H1 (cell line): ENCODE data around the gene ASTN1. TPM values are rescaled to one million over a fixed set of nuclear protein-coding genes. Genes with fewer than 3 reads are reported as not detected.
A peak's percentile ranks its signal among the peaks of the same experiment; 100 is the strongest.

Experiments
- CTCF ChIA-PET: fragments of 300-600 bp; sonication (Branson Sonifier 250); formaldehyde crosslinking; loops from one replicate; lab custom pipeline; 2021; ENCODE audit not compliant: partially characterized antibody; lab: Charles Lee
- POLR2A ChIA-PET: fragments of 300-600 bp; sonication (Branson Sonifier 250); formaldehyde crosslinking; loops from one replicate; lab custom pipeline; 2021; ENCODE audit warnings: inconsistent platforms; ENCODE audit not compliant: partially characterized antibody; lab: Charles Lee
- DNase-seq, 2 experiments: peaks; one replicate each; pipeline versions ENCODE4 v3.0.0 to v3.0.0-alpha.2; 2010 to 2022; ENCODE audit warnings: low spot score in 2 of 2, low read depth in 1 of 2, mixed read lengths in 1 of 2
- FAIRE-seq: peaks from 2 replicates; lab custom pipeline; 2011; peaks lifted over from hg19 to GRCh38; lab: Jason Lieb, UNC
- H2AFZ ChIP-seq: 2 replicates; pipeline ENCODE4 v1.8.1; 2012; ENCODE audit warnings: low read length, inconsistent platforms
- H2AK5ac ChIP-seq: 2 replicates; pipeline ENCODE4 v1.6.1; 2013; ENCODE audit warnings: low read depth, low read length
- H2BK120ac ChIP-seq: replicated peaks from 2 replicates; pipeline ENCODE3; 2013; ENCODE audit warnings: low read depth, low read length, inconsistent platforms
- H2BK12ac ChIP-seq: 2 replicates; pipeline ENCODE4 v1.6.1; 2013; ENCODE audit warnings: low read depth, low read length
- H2BK15ac ChIP-seq: 2 replicates; pipeline ENCODE4 v1.6.1; 2013; ENCODE audit warnings: low read length
- H2BK20ac ChIP-seq: 2 replicates; pipeline ENCODE4 v1.6.1; 2013; ENCODE audit warnings: low read length
- H2BK5ac ChIP-seq: 2 replicates; pipeline ENCODE4 v1.6.1; 2013; ENCODE audit warnings: low read depth, low read length
- H3K14ac ChIP-seq: 2 replicates; pipeline ENCODE4 v1.6.1; 2013; ENCODE audit warnings: inconsistent platforms; ENCODE audit not compliant: insufficient read length
- H3K18ac ChIP-seq: 2 replicates; pipeline ENCODE4 v1.6.1; 2013; ENCODE audit warnings: low read length; ENCODE audit errors: extremely low read depth
- H3K23ac ChIP-seq: 2 replicates; pipeline ENCODE4 v1.6.1; 2013; ENCODE audit warnings: inconsistent platforms; ENCODE audit not compliant: insufficient read length
- H3K23me2 ChIP-seq: 2 replicates; pipeline ENCODE4 v1.6.1; 2013; ENCODE audit warnings: low read depth, low read length
- H3K27ac ChIP-seq: 2 replicates; pipeline ENCODE4 v1.6.1; 2011; ENCODE audit warnings: low read depth, low read length, inconsistent platforms
- H3K27me3 ChIP-seq, 4 experiments: replicated peaks in 1 of 4; 1 replicate in 1 of 4; 2 replicates in 3 of 4; pipeline versions ENCODE4 v1.6.1 to v1.8.1; 2011 to 2013; ENCODE audit warnings: low read length in 3 of 4, mild to moderate bottlenecking in 3 of 4, inconsistent platforms in 2 of 4, mixed read lengths in 2 of 4, moderate library complexity in 1 of 4; ENCODE audit not compliant: control insufficient read depth in 3 of 4, insufficient read depth in 3 of 4; ENCODE audit errors: extremely low read depth in 1 of 4
- H3K36me3 ChIP-seq, 4 experiments: 2 replicates each; pipeline versions ENCODE4 v1.6.1 to v1.8.1; 2011 to 2013; ENCODE audit warnings: mild to moderate bottlenecking in 4 of 4, low read length in 3 of 4, moderate library complexity in 2 of 4, control low read depth in 1 of 4, inconsistent platforms in 1 of 4; ENCODE audit not compliant: insufficient read depth in 4 of 4, control insufficient read depth in 2 of 4
- H3K4ac ChIP-seq: replicated peaks from 2 replicates; pipeline ENCODE3; 2013; ENCODE audit warnings: low read length, low read depth, mixed read lengths, inconsistent platforms; ENCODE audit not compliant: insufficient read length
- H3K4me1 ChIP-seq, 4 experiments: replicated peaks in 1 of 4; 1 replicate in 1 of 4; 2 replicates in 3 of 4; pipeline versions ENCODE4 v1.6.1 to v1.8.1; 2011 to 2013; ENCODE audit warnings: low read length in 3 of 4, inconsistent platforms in 2 of 4, mixed read lengths in 1 of 4; ENCODE audit not compliant: insufficient read depth in 4 of 4, control insufficient read depth in 3 of 4
- H3K4me2 ChIP-seq, 2 experiments: 2 replicates each; pipeline versions ENCODE4 v1.6.1 to v1.8.1; 2011 to 2013; ENCODE audit warnings: low read depth in 2 of 2, low read length in 2 of 2, control low read depth in 1 of 2, inconsistent platforms in 1 of 2, mild to moderate bottlenecking in 1 of 2; ENCODE audit not compliant: insufficient read depth in 1 of 2
- H3K4me3 ChIP-seq, 4 experiments: fragments of 200-600, 300-600 bp in 1 of 4; sonication (generic), shearing (Covaris generic), sonication (Bioruptor Twin) in 1 of 4; 2 replicates each; pipeline versions ENCODE4 v1.5.1 to v1.8.1; 2011 to 2016; ENCODE audit warnings: low read length in 4 of 4, low read depth in 3 of 4, control low read depth in 2 of 4, inconsistent platforms in 2 of 4, mild to moderate bottlenecking in 2 of 4, mixed read lengths in 1 of 4, moderate library complexity in 1 of 4; ENCODE audit not compliant: insufficient read depth in 2 of 4; ENCODE audit errors: extremely low read depth in 1 of 4
- H3K56ac ChIP-seq: replicated peaks from 2 replicates; pipeline ENCODE3; 2013; ENCODE audit warnings: low read depth, mild to moderate bottlenecking, mixed read lengths, low read length, inconsistent platforms; ENCODE audit not compliant: insufficient read length
- H3K79me1 ChIP-seq: 2 replicates; pipeline ENCODE4 v1.6.1; 2013; ENCODE audit warnings: low read depth, low read length, control low read depth
- H3K79me2 ChIP-seq, 2 experiments: 2 replicates each; pipeline versions ENCODE4 v1.6.1 to v1.8.1; 2012 to 2013; ENCODE audit warnings: low read length in 2 of 2, mild to moderate bottlenecking in 2 of 2, inconsistent platforms in 1 of 2; ENCODE audit not compliant: insufficient read depth in 2 of 2, control insufficient read depth in 1 of 2
- H3K9ac ChIP-seq, 4 experiments: replicated peaks in 1 of 4; 1 replicate in 1 of 4; 2 replicates in 3 of 4; pipeline versions ENCODE4 v1.6.1 to v1.8.1; 2011 to 2013; ENCODE audit warnings: low read depth in 3 of 4, low read length in 3 of 4, control low read depth in 2 of 4, mild to moderate bottlenecking in 2 of 4, moderate library complexity in 2 of 4, inconsistent platforms in 1 of 4; ENCODE audit errors: extremely low read depth in 1 of 4
- H3K9me3 ChIP-seq, 2 experiments: 2 replicates each; pipeline versions ENCODE4 v1.6.1 to v1.8.1; 2012 to 2013; ENCODE audit warnings: mild to moderate bottlenecking in 2 of 2, moderate library complexity in 2 of 2, control low read depth in 1 of 2, inconsistent platforms in 1 of 2, low read depth in 1 of 2, low read length in 1 of 2, mixed read lengths in 1 of 2; ENCODE audit not compliant: insufficient read depth in 2 of 2
- H4K20me1 ChIP-seq, 2 experiments: replicated peaks in 1 of 2; 2 replicates each; pipeline versions ENCODE3 to v1.8.1; 2011 to 2013; ENCODE audit warnings: inconsistent platforms in 2 of 2, low read length in 2 of 2, mild to moderate bottlenecking in 1 of 2; ENCODE audit not compliant: insufficient read depth in 2 of 2, control insufficient read depth in 1 of 2
- H4K5ac ChIP-seq: 2 replicates; pipeline ENCODE4 v1.6.1; 2013; ENCODE audit warnings: low read length, low read depth, mixed read lengths, inconsistent platforms; ENCODE audit not compliant: insufficient read length
- H4K8ac ChIP-seq: 2 replicates; pipeline ENCODE4 v1.8.0; 2013; ENCODE audit warnings: mild to moderate bottlenecking, moderate library complexity, low read length, inconsistent platforms; ENCODE audit not compliant: insufficient read depth; ENCODE audit errors: extremely low read depth
- H4K91ac ChIP-seq: replicated peaks from 2 replicates; pipeline ENCODE3; 2013; ENCODE audit warnings: low read length, mixed read lengths, inconsistent platforms; ENCODE audit not compliant: insufficient read length
- GTF2F1 ChIP-seq: IDR thresholded peaks from 2 replicates; pipeline ENCODE4 v1.6.1; 2012; ENCODE audit warnings: low read depth, low read length, improper control_type of control experiment, borderline replicate concordance
- KDM5A ChIP-seq: fragments of 200-600 bp; IDR thresholded peaks from 2 replicates; pipeline ENCODE4 v1.7.1; 2012; ENCODE audit warnings: mild to moderate bottlenecking, low read length, inconsistent platforms, mixed read lengths
- MAX ChIP-seq: IDR thresholded peaks from 2 replicates; pipeline ENCODE4 v1.6.1; 2012; ENCODE audit warnings: inconsistent platforms
- PHF8 ChIP-seq: fragments of 200-600 bp; sonication (generic); conservative IDR thresholded peaks from 2 replicates; pipeline ENCODE4 v1.7.1; 2012; ENCODE audit warnings: low read depth, mild to moderate bottlenecking, inconsistent platforms, low read length, moderate library complexity
- RNF2 ChIP-seq: fragments of 200-900, 300-1000 bp; sonication (generic); IDR thresholded peaks from 2 replicates; pipeline ENCODE4 v1.7.1; 2016; ENCODE audit warnings: borderline replicate concordance, low read depth, mild to moderate bottlenecking, antibody characterized with exemption, low read length; ENCODE audit not compliant: poor library complexity, severe bottlenecking; ENCODE audit errors: missing control alignments
- TCF12 ChIP-seq: IDR thresholded peaks from 2 replicates; pipeline ENCODE4 v1.6.1; 2011; ENCODE audit warnings: low read depth, mild to moderate bottlenecking, low read length
- YY1 ChIP-seq: IDR thresholded peaks from 2 replicates; pipeline ENCODE4 v1.6.1; 2011; ENCODE audit warnings: low read depth, mild to moderate bottlenecking, low read length
- WGBS, 2 experiments: shearing (Covaris generic) in 1 of 2; methylation state at CpG; one replicate each; pipeline versions ENCODE4 v1.1.6 to v1.1.7; 2013 to 2015; ENCODE audit warnings: low lambda C conversion rate in 2 of 2, mixed read lengths in 2 of 2, inconsistent platforms in 1 of 2, low coverage in 1 of 2, missing lambda C conversion rate in 1 of 2; ENCODE audit not compliant: insufficient replicate concordance in 2 of 2, insufficient coverage in 1 of 2, insufficient read length in 1 of 2; ENCODE audit errors: extremely low coverage in 1 of 2, missing lambda C conversion rate in 1 of 2; 5-methylcytosine and 5-hydroxymethylcytosine counted together
- polyA plus RNA-seq, 7 experiments: library from polyadenylated mRNA; depleted of rRNA in 3 of 7; stranded (reverse) in 5 of 7; unstranded in 2 of 7; fragments of >200 nt in 5 of 7; fragments of 200-250 nt in 2 of 7; gene quantifications; 1 replicate in 5 of 7; 2 replicates in 1 of 7; 4 replicates in 1 of 7; pipeline versions ENCODE4 v1.2.1 to v1.2.3, GENCODE V29; 2011 to 2013; ENCODE audit warnings: missing spikeins in 2 of 7, mixed read lengths in 2 of 7
- total RNA-seq: library from RNA; stranded (reverse); fragmentation: NEBNext Ultra II Directional; extraction: Animal tissue kit (Norgen Biotek cat#: 25700); gene quantifications from 2 replicates; pipeline ENCODE4 v1.2.1, GENCODE V29; 2021

ASTN1 gene
- total and polyA plus RNA-seq, 2 of the 8 experiments (the other 6 are each of a cell fraction or from before 2014, with no cell fraction given): 2.9 to 4.1 TPM

- WGBS, 2 experiments: 57% methylated on average over 2 of the region's 2 CpGs; no CpG with 5 or more reads in 1 of the 2 experiments
- H3K9me3 ChIP-seq: no peaks in the 10 kb centered on the region
- H3K27me3 ChIP-seq: no peaks in the 10 kb centered on the region; a peak in 1 of 7 replicates
- no peak overlapping the region for H3K18ac ChIP-seq
- no peak overlapping the region for H2BK15ac ChIP-seq
- FAIRE-seq (no peak), DNase-seq (no peak)
- H3K4me2 ChIP-seq: 0 out of 4 replicates have a peak overlapping the region, but pooled peaks of 1 of the 2 experiments have one; percentile 30
- H3K9ac ChIP-seq: no peak overlapping the region
- no peaks in the 10 kb centered on the region for H4K20me1 ChIP-seq
- H2AFZ ChIP-seq: no peak overlapping the region
- H2AK5ac ChIP-seq: no peak overlapping the region
- H2BK120ac ChIP-seq: no peak overlapping the region
- no peak overlapping the region for H3K14ac ChIP-seq
- H3K27ac ChIP-seq: no peak overlapping the region
- no peak overlapping the region for H3K4ac ChIP-seq
- no peak overlapping the region for H4K5ac ChIP-seq
- H2BK5ac ChIP-seq: no peak overlapping the region
- H3K23ac ChIP-seq: no peak overlapping the region
- no peak overlapping the region for H3K4me3 ChIP-seq
- peaks cover 0 to 11% (median 1%) of the 10 kb centered on the region in 4 experiments; a peak in 2 of 7 replicates for H3K4me1 ChIP-seq
- no peaks in the 10 kb centered on the region for H3K23me2 ChIP-seq
- no peaks in the 10 kb centered on the region for H3K79me2 ChIP-seq
- no peak overlapping the region for H2BK12ac ChIP-seq
- ChIA-PET POLR2A (no interaction called here), CTCF (interaction anchor here (0.6 to 23.5 kb wide), 20 partner anchors 2 to 923 kb away, joined by 3 to 279 read pairs (median 6); partner anchors contain the start of genes ASTN1 and BRINP2)
- no peak overlapping the region for H2BK20ac ChIP-seq
- no peak overlapping the region for H4K8ac ChIP-seq
- H3K36me3 ChIP-seq: no peaks in the 10 kb centered on the region
- 0 out of 2 replicates have a peak, but pooled peaks have one; percentile 33 for TF ChIP-seq TCF12
- TF ChIP-seq KDM5A: no peak
- TF ChIP-seq GTF2F1: no peak
- no peak for TF ChIP-seq YY1
- TF ChIP-seq RNF2: no peak
- no peak for TF ChIP-seq PHF8
- TF ChIP-seq MAX: 0 out of 2 replicates have a peak, but pooled peaks have one; percentile 22
- no peak overlapping the region for H4K91ac ChIP-seq
- no peak overlapping the region for H3K56ac ChIP-seq
- no peaks in the 10 kb centered on the region for H3K79me1 ChIP-seq
Observed at GRCh38 chr1:176950736-176951324, 213.7 kb downstream of the ASTN1 start.
